Liver (tissue), 3 donors: ENCODE results near the gene DNAH7.

Experiments used
- ATF3 ChIP-seq: IDR thresholded peaks from 2 replicates; pipeline ENCODE4 v1.6.1; 2016; ENCODE audit warnings: antibody characterized with exemption
- CTCF ChIP-seq: fragments of 150-350 bp; IDR thresholded peaks from 2 replicates; pipeline ENCODE4 v1.5.1; 2017; ENCODE audit warnings: improper control_type of control experiment, low read depth, low read length; ENCODE audit not compliant: missing input control
- EGR1 ChIP-seq, 2 donors: IDR thresholded peaks; 2 replicates each; pipeline ENCODE4 v1.6.1; 2016 to 2018; ENCODE audit warnings: antibody characterized with exemption in 2 of 2, low read depth in 2 of 2
- MAX ChIP-seq: IDR thresholded peaks from 2 replicates; pipeline ENCODE4 v1.6.1; 2016; ENCODE audit warnings: antibody characterized with exemption
- RAD21 ChIP-seq, 2 donors: IDR thresholded peaks; 2 replicates each; pipeline ENCODE4 v1.6.1; 2016; ENCODE audit warnings: antibody characterized with exemption in 2 of 2, mild to moderate bottlenecking in 2 of 2
- RXRA ChIP-seq, 2 donors: IDR thresholded peaks; 2 replicates each; pipeline ENCODE4 v1.6.1; 2017 to 2018; ENCODE audit warnings: antibody characterized with exemption in 2 of 2, mild to moderate bottlenecking in 1 of 2
- SP1 ChIP-seq: IDR thresholded peaks from 2 replicates; pipeline ENCODE4 v1.6.1; 2018; ENCODE audit warnings: antibody characterized with exemption, mild to moderate bottlenecking
- TAF1 ChIP-seq: conservative IDR thresholded peaks from 2 replicates; pipeline ENCODE4 v1.6.1; 2016; ENCODE audit warnings: antibody characterized with exemption, mild to moderate bottlenecking
- donor health status: healthy.
- donor health status: healthy.

- TF ChIP-seq RXRA (IDR thresholded peaks at IDR 0.05) (no peak), CTCF (no peak), RAD21 (IDR thresholded peaks at IDR 0.05) (no peak), TAF1 (no peak), EGR1 (IDR thresholded peaks at IDR 0.05; ENCODE audit: low read depth in 2 of 2) (no peak), SP1 (no peak), MAX (no peak), ATF3 (no peak)
Measured at GRCh38 chr2:195934484-195934883, 134.2 kb downstream of the DNAH7 start.
